Kidney capillary endothelial cell (primary cell): ENCODE measurements around the gene NLGN1.
"Not testable (repeated sequence)": the region's sequence is repeated elsewhere in the genome, so short reads cannot be mapped to it uniquely, and the experiment has no call there.

Experiments
- DNase-seq: peaks from one replicate; pipeline ENCODE4 v3.0.0-alpha.2; 2018; ENCODE audit warnings: low spot score

NLGN1 gene

DNA sequence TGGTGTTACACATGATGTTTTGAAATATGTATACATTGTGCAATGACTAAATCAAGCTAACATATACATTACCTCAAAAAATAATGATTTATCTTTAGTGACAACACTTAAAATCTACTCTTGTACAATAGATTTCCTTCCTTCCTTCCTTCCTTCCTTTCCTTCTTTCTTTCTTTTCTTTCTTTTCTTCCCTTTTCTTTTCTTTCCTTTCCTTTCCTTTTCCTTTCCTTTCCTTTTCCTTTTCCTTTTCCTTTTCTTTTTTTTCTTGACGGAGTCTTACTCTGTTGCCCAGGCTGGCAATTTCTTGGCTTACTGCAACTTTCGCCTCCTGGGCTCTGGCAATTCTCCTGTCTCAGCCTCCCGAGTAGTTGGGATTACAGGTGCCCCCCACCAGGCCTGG, 170.5 kb downstream of the NLGN1 start:
- DNase-seq = no peak

GRCh38 chr3:173568623-173569022, 171.1 kb downstream of the NLGN1 start:
- no peak for DNase-seq

- DNase-seq = no peak
These were observed 186.0 kb downstream of the NLGN1 start for GRCh38 chr3:173583496-173583895.

DNA sequence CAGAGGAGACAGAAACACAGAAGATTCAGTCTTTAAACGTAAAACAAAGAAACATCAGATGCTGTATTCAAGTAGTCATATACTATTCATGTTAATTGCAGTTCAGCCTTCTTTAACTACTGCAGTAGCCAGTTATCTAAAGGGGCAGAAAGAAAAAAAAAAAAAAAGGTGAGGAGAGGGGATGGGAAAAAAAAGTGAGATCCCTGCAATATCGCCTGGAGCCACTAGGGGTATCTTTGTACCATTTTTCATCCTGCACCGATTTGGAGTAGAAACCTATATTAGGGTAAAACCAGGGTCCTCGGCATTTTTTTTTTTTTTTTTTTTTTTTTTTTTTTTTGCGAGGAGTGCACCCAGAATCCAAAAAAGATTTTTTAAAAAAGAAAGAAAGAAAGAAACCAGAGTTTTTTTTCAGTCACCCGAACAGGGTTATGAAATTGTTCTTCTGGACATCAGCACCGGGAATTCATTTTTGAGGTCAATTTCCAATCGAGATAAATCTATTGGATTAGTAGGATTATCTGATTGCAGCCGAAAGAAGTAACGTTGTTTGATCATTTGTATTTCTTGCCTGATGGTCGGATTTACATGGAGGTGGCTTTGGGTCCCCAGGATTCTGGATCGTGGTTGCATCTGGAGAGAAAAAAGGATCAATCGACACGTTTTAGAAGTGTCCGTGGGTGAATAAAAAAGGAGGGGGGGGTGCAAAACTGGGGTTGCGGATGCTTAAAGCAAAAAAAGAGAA, 186.7 kb downstream of the NLGN1 start:
- DNase-seq = peak; percentile 22

GRCh38 chr3:173584838-173585831, 187.6 kb downstream of the NLGN1 start:
- DNase-seq = peak; percentile 7

DNA sequence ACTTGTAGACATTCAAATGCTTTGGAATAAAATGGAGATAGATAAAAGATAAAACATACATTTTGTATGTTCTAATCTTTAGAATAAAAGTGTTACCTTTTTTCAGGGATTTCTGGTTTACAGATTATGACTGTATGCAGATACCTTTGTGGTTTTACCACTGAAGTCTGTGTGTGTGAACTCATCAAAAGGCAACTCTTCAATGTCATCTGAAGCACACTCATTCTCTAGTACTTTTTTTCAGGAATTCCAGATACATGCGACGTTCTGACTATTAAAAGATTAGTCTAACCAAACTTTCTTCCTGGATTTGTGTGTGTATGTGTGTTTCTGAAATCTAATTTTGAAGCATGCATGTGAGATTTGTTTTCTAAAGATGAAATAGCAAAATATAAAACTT, 188.6 kb downstream of the NLGN1 start:
- no peak for DNase-seq

- DNase-seq = no peak
These were observed 189.5 kb downstream of the NLGN1 start for GRCh38 chr3:173587055-173587454.

DNA sequence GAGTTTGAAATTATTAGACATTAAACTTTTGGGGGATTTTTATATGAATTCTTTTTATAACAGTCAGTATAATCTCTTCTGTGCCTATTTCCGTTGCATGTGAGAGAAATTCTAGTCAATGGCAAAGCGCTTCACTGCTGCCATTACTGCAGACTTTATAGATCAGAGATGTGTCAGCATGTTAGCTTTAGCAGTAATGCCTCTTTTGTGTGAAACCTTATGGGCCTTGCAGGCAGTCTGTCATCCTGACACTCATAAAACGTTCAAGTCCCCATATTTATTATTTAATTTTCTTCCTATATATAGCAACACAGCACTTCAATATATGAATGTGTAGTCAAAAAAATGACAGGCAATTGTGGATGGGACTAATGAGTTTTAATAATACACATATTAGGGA, 191.0 kb downstream of the NLGN1 start:
- DNase-seq = no peak

- DNase-seq = no peak
These were observed 191.6 kb downstream of the NLGN1 start for GRCh38 chr3:173589116-173589515.

DNA sequence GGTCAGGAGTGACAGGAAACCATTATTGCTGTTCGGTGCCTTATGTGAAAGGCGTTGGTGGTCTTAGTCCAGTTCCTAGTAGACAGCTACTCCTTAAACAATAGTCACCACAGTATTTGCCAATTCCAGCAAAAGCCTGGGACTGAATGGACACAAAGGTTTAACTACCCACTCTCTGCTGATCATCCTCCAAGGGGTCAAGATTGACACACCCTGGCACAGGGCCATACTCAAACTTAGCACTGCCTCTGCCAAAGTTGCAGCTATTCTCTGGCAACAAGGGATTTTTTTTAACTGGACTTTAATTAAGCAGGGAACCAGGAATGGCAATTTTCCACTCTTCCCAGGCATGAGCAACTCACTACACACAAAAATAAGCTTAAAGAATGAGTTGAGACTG, 193.9 kb downstream of the NLGN1 start:
- DNase-seq = no peak

GRCh38 chr3:173594881-173595280, 197.3 kb downstream of the NLGN1 start:
- DNase-seq = not testable (repeated sequence)

- DNase-seq = no peak
These were observed 202.1 kb downstream of the NLGN1 start for GRCh38 chr3:173599673-173600072.

GRCh38 chr3:173614522-173614921, 217.0 kb downstream of the NLGN1 start:
- no peak for DNase-seq

GRCh38 chr3:173615661-173616060, 218.1 kb downstream of the NLGN1 start:
- no peak for DNase-seq

DNA sequence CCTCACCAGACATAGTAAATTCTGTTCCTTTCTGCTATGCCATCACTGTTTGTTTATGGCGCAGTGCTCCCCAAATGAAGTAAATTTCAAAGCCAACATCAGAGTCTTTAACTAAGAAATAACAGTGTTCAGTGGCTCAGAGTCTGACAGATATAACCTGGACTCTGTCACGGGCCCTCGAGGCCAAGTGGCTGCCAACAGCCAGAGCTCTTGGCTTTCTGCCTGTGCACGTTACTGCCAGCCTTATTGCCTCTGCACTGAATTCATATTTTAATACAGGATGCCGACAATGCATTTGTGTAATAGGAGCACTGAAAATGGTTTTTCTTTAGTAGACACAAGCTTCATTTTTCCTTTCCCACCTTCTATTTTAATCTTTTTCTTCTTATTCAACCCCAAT, 219.9 kb downstream of the NLGN1 start:
- no peak for DNase-seq

DNA sequence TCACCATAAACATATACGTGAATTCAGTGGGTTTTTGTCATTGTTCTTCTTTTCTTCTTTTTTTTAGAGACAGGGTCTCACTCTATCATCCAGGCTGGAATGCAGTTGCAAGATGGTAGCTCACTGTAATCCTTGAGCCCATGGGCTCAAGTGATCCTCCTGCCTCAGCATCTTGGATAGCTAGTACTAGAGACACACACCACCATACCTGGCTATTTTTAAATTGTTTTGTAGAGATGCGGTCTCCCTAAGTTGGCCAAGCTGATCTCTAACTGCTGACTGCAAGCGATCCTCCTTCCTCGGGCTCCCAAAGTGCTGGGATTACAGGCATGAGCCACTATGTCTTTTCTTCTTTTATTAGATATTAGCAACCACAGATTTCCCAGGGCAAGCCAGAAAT, 220.6 kb downstream of the NLGN1 start:
- DNase-seq = no peak

GRCh38 chr3:173618703-173619102, 221.2 kb downstream of the NLGN1 start:
- DNase-seq = no peak

DNA sequence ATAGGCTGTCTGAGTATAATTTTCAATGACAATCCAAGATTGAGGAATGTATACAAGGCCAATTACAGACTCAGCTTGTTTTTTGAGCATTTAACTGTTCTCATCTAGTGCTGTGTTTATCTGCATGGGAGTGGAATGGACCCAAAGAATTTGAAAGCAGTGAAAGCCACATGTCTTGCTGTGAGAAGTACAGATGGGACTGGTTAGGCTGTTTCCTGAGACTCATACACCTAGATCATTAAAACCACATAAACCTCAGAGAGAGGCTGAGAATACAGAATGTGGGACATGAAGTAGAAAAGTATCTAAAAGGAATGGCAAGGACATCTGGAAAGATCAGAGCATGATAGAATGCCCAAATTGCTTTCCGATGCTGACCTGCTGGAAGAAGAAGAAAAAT, 224.6 kb downstream of the NLGN1 start:
- no peak for DNase-seq

DNA sequence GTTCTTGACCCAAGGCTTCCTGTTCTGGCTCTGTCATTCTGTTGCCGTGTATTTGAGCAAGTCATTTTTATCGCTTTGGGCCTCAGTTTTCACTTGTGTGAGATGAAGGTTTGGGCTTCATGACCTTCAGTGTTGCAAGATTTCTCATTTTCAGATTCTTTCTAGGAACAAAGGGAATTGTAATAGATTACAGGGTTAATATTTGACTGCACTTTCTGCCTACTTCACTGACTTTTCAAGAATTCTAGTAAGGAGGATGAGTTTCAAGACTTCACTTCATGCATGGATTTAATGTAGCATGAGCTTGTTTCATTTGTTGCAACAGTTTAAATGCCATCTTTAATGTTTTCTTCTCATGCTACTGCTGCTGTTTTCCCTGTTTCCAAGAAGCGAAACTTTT, 226.5 kb downstream of the NLGN1 start:
- no peak for DNase-seq

- no peak for DNase-seq
These were observed 233.3 kb downstream of the NLGN1 start for GRCh38 chr3:173630849-173631248.

DNA sequence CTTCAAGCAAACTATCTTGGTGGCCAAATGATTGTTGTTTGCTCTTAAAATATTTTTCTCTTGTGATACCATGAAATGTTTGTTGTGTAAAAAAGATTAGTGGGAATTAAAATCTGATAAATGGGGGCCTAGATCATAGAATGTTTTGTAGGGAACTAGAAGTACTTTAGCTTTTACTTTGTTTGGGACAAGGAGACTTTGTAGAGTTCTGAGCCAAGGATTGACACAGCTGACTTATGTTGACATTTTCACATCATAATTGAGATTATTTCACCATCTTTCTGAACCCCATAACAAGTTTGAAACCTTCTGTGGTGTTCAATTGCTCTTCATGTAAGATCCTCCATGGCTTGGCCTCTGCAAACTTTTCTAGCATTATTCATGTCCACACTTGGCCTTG, 235.4 kb downstream of the NLGN1 start:
- no peak for DNase-seq

GRCh38 chr3:173635826-173636225, 238.3 kb downstream of the NLGN1 start:
- no peak for DNase-seq

DNA sequence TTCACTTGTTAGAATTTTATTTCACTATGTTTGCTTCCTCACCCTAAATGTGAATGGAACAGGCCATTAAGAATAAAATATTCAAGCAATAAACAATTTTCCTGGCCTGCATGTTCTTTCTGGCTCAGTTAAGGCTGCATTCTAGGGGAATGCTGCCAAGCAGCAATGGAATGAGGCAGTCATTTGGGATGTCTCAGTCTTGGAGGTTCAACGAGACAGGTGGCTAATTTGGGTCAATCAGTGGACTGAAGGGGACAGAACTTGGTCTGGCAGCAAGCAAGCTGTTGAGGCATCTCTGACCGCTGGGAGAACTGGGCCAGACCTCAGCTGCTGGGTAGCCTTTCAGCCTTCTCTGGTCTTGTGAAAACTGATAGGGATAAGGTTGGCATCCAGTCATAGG, 241.6 kb downstream of the NLGN1 start:
- no peak for DNase-seq
